Measurements from ENCODE around the gene EMP2.
"Not testable (repeated sequence)": the region's sequence is repeated elsewhere in the genome, so short reads cannot be mapped to it uniquely, and the experiment has no call there.

Gene EMP2

DNA sequence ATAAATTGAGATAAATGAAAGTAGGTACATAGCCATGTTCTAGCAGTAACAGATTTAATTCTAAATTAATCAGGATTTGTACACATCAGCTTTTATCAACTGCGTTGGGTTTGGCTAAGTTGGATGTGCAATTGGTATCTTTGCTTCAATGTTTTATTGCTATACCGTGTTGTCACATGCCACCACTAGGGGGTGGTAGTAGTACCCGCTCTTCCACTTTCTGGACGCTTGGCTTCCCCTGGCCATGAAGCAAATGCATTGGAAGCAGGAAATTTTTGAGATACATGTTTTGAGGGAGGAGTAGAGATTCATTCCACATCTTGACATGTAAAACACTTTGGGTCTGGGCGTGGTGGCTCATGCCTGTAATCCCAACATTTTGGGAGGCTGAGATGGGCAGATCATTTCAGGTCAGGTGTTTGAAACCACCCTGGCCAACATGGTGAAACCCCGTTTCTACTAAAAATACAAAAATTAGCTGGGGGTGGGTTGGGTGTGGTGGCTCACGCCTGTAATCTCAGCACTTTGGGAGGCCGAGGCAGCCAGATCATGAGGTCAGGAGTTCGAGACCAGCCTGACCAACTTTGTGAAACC, 58.6 kb downstream of the EMP2 start:
- DNase-seq (ENCODE audit: low spot score): peak; percentile 79

- DNase-seq (ENCODE audit: low spot score): no peak
Measured at GRCh38 chr16:10520869-10521578, 59.4 kb downstream of the EMP2 start.

DNA sequence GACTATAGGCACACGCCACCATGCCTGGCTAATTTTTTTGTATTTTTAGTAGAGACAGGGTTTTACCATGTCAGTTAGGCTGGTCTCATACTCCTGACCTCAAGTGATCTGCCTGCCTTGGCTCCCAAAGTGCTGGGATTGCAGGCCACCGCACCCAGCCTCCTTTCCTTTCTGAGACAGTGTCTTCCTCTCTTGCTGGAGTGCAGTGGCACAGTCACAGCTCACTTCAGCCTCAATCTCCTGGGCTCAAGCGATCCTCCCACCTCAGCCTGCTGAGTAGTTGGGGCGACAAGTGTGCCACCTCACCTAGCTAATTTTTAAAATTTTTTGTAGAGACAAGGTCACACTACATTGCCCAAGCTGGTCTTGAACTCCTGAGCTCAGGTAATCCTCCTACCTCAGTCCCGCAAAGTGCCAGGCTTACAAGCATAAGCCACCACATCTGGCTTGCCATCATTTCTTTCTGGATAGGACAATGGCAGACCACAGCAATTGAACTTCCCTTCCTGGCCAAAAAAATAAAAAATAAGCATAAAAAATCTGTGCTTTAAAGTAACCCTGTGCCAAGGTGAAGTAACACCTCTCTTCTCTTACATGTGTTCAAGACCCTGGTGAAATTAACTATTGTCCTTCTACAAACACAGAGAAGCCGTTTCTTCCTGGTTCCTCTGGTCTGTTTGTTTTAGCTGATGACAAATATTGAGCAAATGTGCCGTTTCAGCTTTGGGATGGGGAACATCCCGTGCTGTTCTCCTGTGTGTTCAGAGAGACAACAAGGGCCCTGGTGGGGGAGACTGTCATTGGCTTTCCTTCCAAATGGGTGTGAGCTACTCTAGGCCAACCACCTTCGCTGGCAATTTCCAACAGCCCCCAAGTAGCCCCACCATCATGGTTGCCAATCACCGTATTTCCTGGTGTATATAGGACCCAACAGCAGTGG, 60.2 kb downstream of the EMP2 start:
- no peak for DNase-seq (ENCODE audit: low spot score)

DNA sequence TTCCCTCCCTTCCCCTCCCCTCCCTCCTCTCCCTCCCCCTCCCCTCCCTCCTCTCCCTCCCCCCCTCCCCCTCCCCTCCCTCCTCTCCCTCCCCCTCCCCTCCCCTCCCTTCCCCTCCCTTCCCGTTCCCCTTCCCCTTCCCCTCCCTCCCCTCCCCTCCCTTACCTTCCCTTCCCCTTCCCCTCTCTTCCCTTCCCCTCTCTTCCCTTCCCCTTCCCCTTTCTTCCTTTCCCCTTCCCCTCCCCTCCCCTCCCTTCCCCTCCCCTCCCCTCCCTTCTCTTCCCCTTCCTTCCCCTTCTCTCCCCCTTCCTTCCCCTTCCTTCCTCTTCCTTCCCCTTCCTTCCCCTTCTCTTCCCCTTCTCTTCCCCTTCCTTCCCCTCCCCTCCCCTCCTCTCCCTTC, 61.1 kb downstream of the EMP2 start:
- no peak for DNase-seq (ENCODE audit: low spot score)

GRCh38 chr16:10518479-10519041, 61.8 kb downstream of the EMP2 start:
- DNase-seq (ENCODE audit: low spot score): no peak

GRCh38 chr16:10517868-10518267, 62.5 kb downstream of the EMP2 start:
- DNase-seq (ENCODE audit: low spot score): no peak

DNA sequence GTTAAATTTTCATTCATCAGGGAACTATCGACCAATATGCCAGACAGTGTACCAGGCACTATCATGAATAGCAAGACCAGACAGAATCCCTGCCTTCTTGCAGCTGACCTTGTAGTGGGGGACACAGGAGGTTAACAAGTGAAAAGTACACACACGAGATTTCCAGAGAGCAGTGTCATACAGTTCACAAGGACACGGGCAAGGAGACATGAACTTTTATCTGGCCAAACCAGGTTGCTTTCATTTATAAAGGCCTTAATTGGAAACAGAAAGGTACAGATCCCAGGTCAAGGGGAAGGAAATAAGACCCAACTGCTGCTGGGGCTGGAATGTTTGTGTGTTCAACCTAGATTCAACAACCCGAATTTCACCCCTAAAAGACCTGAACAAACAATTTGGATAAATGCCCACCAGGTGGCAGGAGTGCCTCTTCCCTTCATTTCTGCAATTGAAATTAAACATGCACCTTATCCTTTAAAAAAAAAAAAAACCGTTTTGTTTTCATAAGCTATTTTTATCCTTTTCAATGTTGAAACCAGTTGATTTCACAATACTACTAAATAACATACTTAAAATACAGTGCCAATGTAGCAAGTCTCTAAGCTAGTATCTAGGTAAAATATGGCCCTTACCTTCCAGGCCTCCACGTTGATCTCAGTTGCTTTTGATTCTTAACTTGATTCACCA, 65.9 kb downstream of the EMP2 start:
- peak; percentile 52 for DNase-seq (ENCODE audit: low spot score)

- DNase-seq (ENCODE audit: low spot score): no peak
Measured at GRCh38 chr16:10511829-10512228, 68.6 kb downstream of the EMP2 start.

DNA sequence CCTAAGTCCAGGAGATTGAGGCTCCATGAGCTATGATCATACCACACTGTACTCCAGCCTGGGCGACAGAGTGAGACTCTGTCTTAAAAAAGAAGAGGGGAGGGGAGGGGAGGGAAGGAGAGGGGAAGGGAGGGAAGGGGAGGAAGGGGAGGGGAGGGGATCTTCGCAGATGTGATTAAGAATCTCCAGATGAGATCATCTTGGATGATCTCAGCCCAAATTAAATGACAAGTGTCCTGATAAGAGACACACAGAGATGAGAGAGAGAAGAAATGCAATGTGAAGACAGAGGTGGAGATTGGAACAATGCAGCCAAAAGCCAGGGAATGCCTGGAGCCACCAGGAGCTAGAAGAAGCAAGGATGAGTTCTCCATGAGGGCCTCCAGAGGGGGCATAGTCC, 70.1 kb downstream of the EMP2 start:
- no peak for DNase-seq (ENCODE audit: low spot score)

GRCh38 chr16:10509534-10510025, 70.8 kb downstream of the EMP2 start:
- peak; percentile 88 for DNase-seq (ENCODE audit: low spot score)

DNA sequence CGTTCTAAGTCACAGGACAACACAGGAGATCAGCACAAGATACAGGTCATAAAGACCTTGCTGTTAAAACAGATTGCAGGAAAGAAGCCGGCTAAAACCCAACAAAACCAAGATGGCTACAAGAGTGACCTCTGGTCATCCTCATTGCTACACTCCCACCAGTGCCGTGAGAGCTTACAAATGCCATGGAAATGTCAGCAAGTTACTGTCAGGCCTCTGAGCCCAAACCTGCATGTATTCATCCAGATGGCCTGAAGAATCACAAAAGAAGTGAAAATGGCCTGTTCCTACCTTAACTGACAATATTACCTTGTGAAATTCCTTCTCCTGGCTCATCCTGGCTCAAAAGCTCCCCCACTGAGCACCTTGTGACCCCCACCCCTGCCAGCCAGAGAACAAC, 75.1 kb downstream of the EMP2 start:
- not testable (repeated sequence) for DNase-seq (ENCODE audit: low spot score)

DNA sequence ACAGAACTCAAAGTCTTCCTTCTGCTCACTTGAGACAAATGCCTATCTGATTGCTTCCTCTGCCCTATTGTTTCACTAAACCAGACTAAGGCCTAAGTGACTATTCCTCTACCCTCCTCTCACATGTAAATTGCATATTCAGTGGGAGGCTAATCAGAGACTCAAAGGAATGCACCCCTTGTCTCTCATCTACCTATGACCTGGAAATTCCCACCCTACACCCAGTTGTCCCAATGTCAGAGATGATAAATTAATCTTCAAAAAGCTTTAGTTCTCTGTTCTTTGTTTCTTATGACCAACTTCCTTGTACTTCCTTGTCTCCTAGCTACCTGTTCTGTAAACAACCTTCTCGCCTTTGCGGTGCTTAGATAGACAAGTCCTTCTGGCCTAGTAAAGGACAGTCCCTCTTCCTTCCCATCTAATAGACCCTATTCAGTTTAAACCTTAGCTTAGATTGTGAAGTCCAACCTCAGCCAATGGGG, 76.0 kb downstream of the EMP2 start:
- no peak for DNase-seq (ENCODE audit: low spot score)

- DNase-seq (ENCODE audit: low spot score): no peak
Measured at GRCh38 chr16:10502776-10503175, 77.6 kb downstream of the EMP2 start.

GRCh38 chr16:10501016-10501607, 79.3 kb downstream of the EMP2 start:
- DNase-seq (ENCODE audit: low spot score): no peak

GRCh38 chr16:10500582-10500981, 79.8 kb downstream of the EMP2 start:
- DNase-seq (ENCODE audit: low spot score): no peak

DNA sequence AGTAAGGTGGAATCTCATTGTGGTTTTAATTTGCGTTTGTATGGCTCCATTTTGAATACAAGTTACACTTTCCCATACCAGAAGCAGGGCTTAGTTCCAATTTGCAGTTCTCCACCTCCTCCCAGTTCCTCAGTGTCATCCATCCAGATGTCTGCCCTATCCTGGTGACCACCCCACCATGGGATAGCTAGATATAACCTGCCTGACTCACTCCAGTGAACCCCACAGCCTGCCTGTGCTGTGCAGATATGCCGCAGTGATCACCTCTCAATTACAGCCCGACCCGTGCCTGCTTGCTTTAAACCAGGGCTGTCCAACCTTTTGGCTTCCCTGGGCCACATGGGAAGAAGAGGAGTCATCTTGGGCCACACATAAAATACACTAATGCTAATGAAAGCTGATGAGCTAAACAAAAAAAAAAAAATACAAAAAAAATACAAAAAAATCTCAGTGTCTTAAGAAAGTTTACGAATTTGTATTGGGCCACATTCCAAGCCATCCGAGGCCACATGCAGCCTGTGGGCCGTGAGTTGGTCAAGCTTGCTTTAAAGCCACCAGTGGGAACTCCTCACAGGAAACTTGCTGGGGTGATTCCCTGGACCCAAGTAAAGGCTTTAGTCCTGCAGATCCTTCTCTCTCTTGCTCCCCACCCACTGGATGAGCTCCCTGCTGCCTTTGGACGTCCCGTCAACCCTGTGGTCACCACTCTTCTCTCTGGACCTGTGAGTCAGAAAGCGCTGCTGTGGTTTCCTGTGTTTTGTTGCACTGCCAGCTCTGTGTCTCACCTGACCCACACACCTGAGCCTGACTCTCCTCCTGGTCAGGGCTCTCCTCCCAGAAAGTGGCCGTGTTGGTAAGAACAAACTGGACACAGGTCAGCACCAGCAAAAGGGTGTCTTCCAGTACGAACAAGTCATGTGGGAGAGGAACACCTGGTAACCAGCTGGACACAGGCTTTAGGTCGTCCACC, 83.0 kb downstream of the EMP2 start:
- DNase-seq (ENCODE audit: low spot score): no peak

- no peak for DNase-seq (ENCODE audit: low spot score)
Measured at GRCh38 chr16:10495031-10495345, 85.4 kb downstream of the EMP2 start.

GRCh38 chr16:10494343-10495030, 85.9 kb downstream of the EMP2 start:
- DNase-seq (ENCODE audit: low spot score): no peak

DNA sequence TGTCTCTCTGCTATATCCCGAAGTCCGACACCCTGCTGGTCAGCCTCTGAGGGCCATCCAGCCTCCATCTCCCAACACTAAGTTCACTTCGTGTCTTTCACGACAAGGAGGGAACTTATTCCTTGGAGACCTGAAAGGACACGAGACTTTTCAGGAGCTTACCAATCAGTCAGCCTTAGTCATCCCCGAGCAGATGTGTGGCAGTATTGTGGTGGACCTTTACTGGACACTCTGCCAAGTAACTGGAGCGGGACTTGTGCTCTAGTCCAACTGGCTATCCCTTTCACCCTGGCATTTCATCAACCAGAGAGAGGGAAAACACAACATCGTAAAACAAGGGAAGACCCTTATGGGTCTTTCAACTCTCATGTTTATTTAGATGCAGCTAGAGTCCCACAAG, 87.1 kb downstream of the EMP2 start:
- DNase-seq (ENCODE audit: low spot score): no peak

GRCh38 chr16:10490141-10490540, 90.3 kb downstream of the EMP2 start:
- DNase-seq (ENCODE audit: low spot score): no peak

All from AG08395 (cell line).